ENCODE results near the gene FAM83F. TPM values are rescaled to one million over a fixed set of nuclear protein-coding genes. Genes with fewer than 3 reads are reported as not detected.
"Not testable (repeated sequence)": the region's sequence is repeated elsewhere in the genome, so short reads cannot be mapped to it uniquely, and the experiment has no call there.

FAM83F gene
- total and polyA plus RNA-seq, 9 donors, result 0.12 to 3.4 (median 0.66) TPM

GRCh38 chr22:39947220-39948216 lies 47.2 kb upstream of the FAM83F start:
- H3K27ac ChIP-seq, result no peak overlapping the region
- no peaks in the 10 kb centered on the region for H3K4me1 ChIP-seq (ENCODE audit: insufficient read depth)
- no peak for TF ChIP-seq POLR2A (IDR thresholded peaks at IDR 0.05)
- TF ChIP-seq CTCF (IDR thresholded peaks at IDR 0.05), result no peak
- no peak for TF ChIP-seq EP300 (IDR thresholded peaks at IDR 0.05)
- intact Hi-C loops (cut with DNase I), result no loop called here
- no peaks in the 10 kb centered on the region for H3K27me3 ChIP-seq
- WGBS, 3 donors, result 87 to 93% (median 92%) methylated on average over 8 of the region's 8 CpGs
- no peaks in the 10 kb centered on the region for H3K36me3 ChIP-seq
- no peak for DNase-seq
- no peaks in the 10 kb centered on the region for H3K9me3 ChIP-seq
- no peak overlapping the region for H3K4me3 ChIP-seq

GRCh38 chr22:39949964-39950737 lies 44.6 kb upstream of the FAM83F start:
- 47 to 57% (median 56%) methylated on average over 8 of the region's 8 CpGs for whole genome bisulfite sequencing, 3 donors

GRCh38 chr22:39951603-39952293 lies 43.0 kb upstream of the FAM83F start:
- intact Hi-C loops (cut with DNase I); H3K27me3 ChIP-seq; H3K36me3 ChIP-seq; H3K4me1 ChIP-seq (ENCODE audit: insufficient read depth); DNase-seq; H3K9me3 ChIP-seq; H3K4me3 ChIP-seq; H3K27ac ChIP-seq: not testable (repeated sequence)
- WGBS, 3 donors, result 79 to 83% (median 81%) methylated on average over 11 of the region's 11 CpGs

More at GRCh38 chr22:39949964-39950737, 44.6 kb upstream of the FAM83F start:
- no peak for DNase-seq
- intact Hi-C loops (cut with DNase I), result no loop called here
- H3K4me1 ChIP-seq (ENCODE audit: insufficient read depth), result no peaks in the 10 kb centered on the region
- no peak overlapping the region for H3K4me3 ChIP-seq
- H3K36me3 ChIP-seq, result no peaks in the 10 kb centered on the region
- H3K9me3 ChIP-seq, result no peaks in the 10 kb centered on the region
- H3K27me3 ChIP-seq, result no peaks in the 10 kb centered on the region
- no peak for TF ChIP-seq EP300 (IDR thresholded peaks at IDR 0.05)
- TF ChIP-seq POLR2A (IDR thresholded peaks at IDR 0.05), result no peak
- no peak for TF ChIP-seq CTCF (IDR thresholded peaks at IDR 0.05)
- H3K27ac ChIP-seq, result no peak overlapping the region

- Histone ChIP-seq H3K4me1 (ENCODE audit: insufficient read depth) (no peaks in the 10 kb centered on the region), H3K27ac (no peak overlapping the region), H3K9me3 (no peaks in the 10 kb centered on the region), H3K27me3 (no peaks in the 10 kb centered on the region), H3K36me3 (no peaks in the 10 kb centered on the region), H3K4me3 (no peak overlapping the region)
- no peak for TF ChIP-seq EP300 (IDR thresholded peaks at IDR 0.05)
- TF ChIP-seq POLR2A (IDR thresholded peaks at IDR 0.05), result no peak
- no peak for TF ChIP-seq CTCF (IDR thresholded peaks at IDR 0.05)
- WGBS, 3 donors, result 79 to 91% (median 84%) methylated on average over 6 of the region's 6 CpGs
- DNase-seq, result no peak
- intact Hi-C loops (cut with DNase I), result no loop called here
Measured at GRCh38 chr22:39952347-39952746, 42.4 kb upstream of the FAM83F start.

Data from ovary (tissue), 9 donors.